ENCODE results near the gene MEP1A.

MEP1A gene

DNA sequence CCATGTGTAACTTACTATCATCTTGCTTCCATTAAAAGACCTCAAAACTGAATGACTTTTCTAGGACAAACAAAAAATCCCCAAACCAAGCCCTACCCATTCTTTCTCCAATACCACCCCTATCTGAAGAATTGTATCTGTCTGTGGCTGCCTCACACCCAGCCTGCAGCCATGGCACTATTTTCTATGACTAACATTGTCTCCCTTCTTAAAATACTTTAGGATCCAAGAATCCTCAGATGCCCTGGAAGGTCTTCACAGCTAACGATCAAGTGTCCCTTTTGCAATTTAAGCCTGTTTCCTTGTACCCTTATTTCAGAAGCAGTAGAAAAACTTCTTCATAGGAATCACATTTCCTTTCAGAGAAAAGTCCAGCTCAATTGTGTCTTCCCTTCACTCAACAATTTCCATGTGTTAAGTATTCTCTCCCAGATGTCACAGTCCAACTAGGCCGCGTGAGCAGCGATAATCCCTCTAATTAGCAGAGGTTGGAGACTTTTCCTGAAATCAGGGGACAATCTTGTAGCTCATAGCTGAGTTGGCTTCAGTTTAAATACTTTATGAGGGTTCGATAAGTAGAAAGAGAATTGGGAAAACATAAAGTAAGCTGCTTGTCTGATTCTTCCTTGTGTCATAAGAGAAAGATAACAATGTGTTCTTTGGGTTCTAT is 5.2 kb upstream of the MEP1A start:
- Mint-ChIP-seq H3K9me3 (no peaks in the 10 kb centered on the region), H3K27me3 (peaks cover 7 to 38% of the 10 kb centered on the region in 2 donors), H3K4me1 (ENCODE audit: low read depth in 2 of 2) (no peaks in the 10 kb centered on the region), H3K4me3 (no peak overlapping the region), H3K27ac (no peak overlapping the region), H3K36me3 (ENCODE audit: insufficient read depth) (no peaks in the 10 kb centered on the region)
- DNase-seq (no peak), ATAC-seq (replicated peaks) (no peak)

- no peaks in the 10 kb centered on the region for H3K4me1 Mint-ChIP-seq (ENCODE audit: low read depth in 2 of 2)
- no peaks in the 10 kb centered on the region for H3K36me3 Mint-ChIP-seq (ENCODE audit: insufficient read depth)
- peaks cover 7 to 38% of the 10 kb centered on the region in 2 donors for H3K27me3 Mint-ChIP-seq
- DNase-seq (no peak), ATAC-seq (replicated peaks) (no peak)
- no peak overlapping the region for H3K27ac Mint-ChIP-seq
- H3K4me3 Mint-ChIP-seq: no peak overlapping the region
- H3K9me3 Mint-ChIP-seq: no peaks in the 10 kb centered on the region
These were observed 4.4 kb upstream of the MEP1A start for GRCh38 chr6:46788791-46789190.

- DNase-seq (no peak), ATAC-seq (replicated peaks) (no peak)
- Mint-ChIP-seq H3K27me3 (peaks cover 7 to 38% of the 10 kb centered on the region in 2 donors), H3K27ac (no peak overlapping the region), H3K4me3 (no peak overlapping the region), H3K9me3 (no peaks in the 10 kb centered on the region), H3K4me1 (ENCODE audit: low read depth in 2 of 2) (no peaks in the 10 kb centered on the region), H3K36me3 (ENCODE audit: insufficient read depth) (no peaks in the 10 kb centered on the region)
These were observed 3.5 kb upstream of the MEP1A start for GRCh38 chr6:46789434-46790354.

GRCh38 chr6:46790355-46790874 is 2.8 kb upstream of the MEP1A start:
- no peak overlapping the region for H3K27ac Mint-ChIP-seq

GRCh38 chr6:46792635-46793034 is 554 bp upstream of the MEP1A start:
- Mint-ChIP-seq H3K4me3 (no peak overlapping the region), H3K36me3 (ENCODE audit: insufficient read depth) (no peaks in the 10 kb centered on the region), H3K4me1 (ENCODE audit: low read depth in 2 of 2) (no peaks in the 10 kb centered on the region), H3K27ac (no peak overlapping the region), H3K9me3 (no peaks in the 10 kb centered on the region), H3K27me3 (peaks cover 24 to 43% of the 10 kb centered on the region in 2 donors)
- ATAC-seq (replicated peaks): no peak
- no peak for DNase-seq

More at GRCh38 chr6:46790355-46790874, 2.8 kb upstream of the MEP1A start:
- no peak overlapping the region for H3K4me3 Mint-ChIP-seq
- H3K4me1 Mint-ChIP-seq (ENCODE audit: low read depth in 2 of 2): no peaks in the 10 kb centered on the region
- H3K36me3 Mint-ChIP-seq (ENCODE audit: insufficient read depth): no peaks in the 10 kb centered on the region
- no peak for DNase-seq
- H3K9me3 Mint-ChIP-seq: no peaks in the 10 kb centered on the region
- no peak for ATAC-seq (replicated peaks)
- peaks cover 14 to 45% of the 10 kb centered on the region in 2 donors for H3K27me3 Mint-ChIP-seq

GRCh38 chr6:46794068-46794467 is 879 bp downstream of the MEP1A start:
- no peak for ATAC-seq (replicated peaks)
- H3K36me3 Mint-ChIP-seq (ENCODE audit: insufficient read depth): no peaks in the 10 kb centered on the region
- H3K4me1 Mint-ChIP-seq (ENCODE audit: low read depth in 2 of 2): no peaks in the 10 kb centered on the region
- no peak overlapping the region for H3K4me3 Mint-ChIP-seq
- no peaks in the 10 kb centered on the region for H3K9me3 Mint-ChIP-seq
- no peak for DNase-seq
- no peak overlapping the region for H3K27ac Mint-ChIP-seq
- peaks cover 19 to 32% of the 10 kb centered on the region in 2 donors for H3K27me3 Mint-ChIP-seq

DNA sequence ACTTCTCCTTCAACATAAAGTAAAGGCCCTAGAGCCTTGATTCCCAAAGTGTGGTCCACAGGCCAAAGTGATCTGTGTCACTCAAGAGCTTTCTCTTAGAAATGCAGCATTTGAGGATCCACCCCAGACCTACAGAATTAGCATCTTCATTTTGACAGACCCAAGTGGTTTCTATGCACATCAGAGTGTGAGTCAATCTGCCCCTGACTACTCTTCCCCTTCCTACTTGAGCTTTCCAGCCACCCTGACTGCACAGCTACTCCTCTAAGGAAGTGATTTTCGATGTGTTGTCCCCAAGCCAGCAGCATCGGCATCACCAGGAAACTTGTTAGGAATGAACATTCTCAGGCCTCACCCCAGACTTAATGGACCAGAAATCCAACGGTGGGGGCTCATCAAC is 2.6 kb downstream of the MEP1A start:
- no peak overlapping the region for H3K27ac Mint-ChIP-seq
- no peaks in the 10 kb centered on the region for H3K9me3 Mint-ChIP-seq
- H3K36me3 Mint-ChIP-seq (ENCODE audit: insufficient read depth): no peaks in the 10 kb centered on the region
- H3K4me1 Mint-ChIP-seq (ENCODE audit: low read depth in 2 of 2): no peaks in the 10 kb centered on the region
- no peak for DNase-seq
- no peak overlapping the region for H3K4me3 Mint-ChIP-seq
- H3K27me3 Mint-ChIP-seq: peaks cover 19 to 22% of the 10 kb centered on the region in 2 donors
- ATAC-seq (replicated peaks): no peak

DNA sequence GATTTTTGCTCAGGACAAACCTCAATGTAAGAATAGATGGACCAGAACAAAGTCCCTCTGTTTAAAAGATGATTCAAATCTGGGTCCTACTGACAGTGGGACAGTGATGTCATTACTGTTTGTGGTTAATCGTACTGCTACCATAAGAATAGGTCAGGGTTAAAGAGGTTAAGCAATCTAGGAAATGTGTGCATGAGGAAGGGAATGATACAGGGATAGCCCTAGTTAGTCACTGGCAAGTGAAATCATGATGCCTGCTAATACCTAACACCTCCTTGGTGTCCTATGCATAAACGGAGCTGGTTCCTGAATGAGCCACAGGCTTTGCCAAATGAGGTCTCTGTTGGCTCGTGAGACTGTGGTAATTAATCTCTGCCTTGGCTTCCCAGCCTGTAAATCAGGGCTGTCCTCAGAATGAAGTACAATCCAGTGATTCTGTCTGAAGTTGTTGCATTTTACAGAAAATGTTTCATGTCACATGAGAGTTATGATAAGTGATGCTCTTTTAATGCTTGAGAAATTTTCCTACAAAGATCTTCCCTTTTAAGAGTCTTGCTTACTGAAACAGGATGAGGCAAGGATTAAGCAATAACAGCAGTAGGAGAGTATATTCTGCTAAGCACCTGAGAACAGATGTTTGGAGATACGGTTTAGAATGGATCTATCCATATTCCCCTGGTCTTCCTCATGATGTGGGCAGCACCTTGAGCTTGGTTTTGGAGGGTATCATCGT is 3.8 kb downstream of the MEP1A start:
- ATAC-seq (replicated peaks) (no peak), DNase-seq (no peak)
- Mint-ChIP-seq H3K36me3 (ENCODE audit: insufficient read depth) (no peaks in the 10 kb centered on the region), H3K4me1 (ENCODE audit: low read depth in 2 of 2) (no peaks in the 10 kb centered on the region), H3K27ac (no peak overlapping the region), H3K9me3 (no peaks in the 10 kb centered on the region), H3K27me3 (peaks cover 19 to 22% of the 10 kb centered on the region in 2 donors), H3K4me3 (no peak overlapping the region)

DNA sequence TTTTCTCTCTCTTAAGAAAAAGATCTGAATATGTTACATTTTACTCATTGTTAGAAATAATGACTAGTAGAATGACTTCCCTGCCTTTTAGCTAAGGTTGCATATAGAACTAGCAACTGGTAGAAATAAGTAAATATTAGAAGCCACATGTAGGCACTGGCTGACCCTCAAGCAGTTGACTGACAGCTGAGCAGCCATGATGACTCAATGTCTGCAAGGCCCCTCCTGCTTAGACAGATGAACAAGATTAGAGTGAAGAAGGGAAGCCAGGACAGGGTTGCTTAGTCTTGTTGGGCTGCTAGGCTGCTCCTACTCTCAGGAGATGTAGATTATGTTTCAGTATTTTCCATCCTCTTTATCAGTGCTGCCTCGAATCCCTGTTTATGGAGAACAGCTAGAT is 6.5 kb downstream of the MEP1A start:
- peaks cover 22 to 25% of the 10 kb centered on the region in 2 donors for H3K27me3 Mint-ChIP-seq
- no peaks in the 10 kb centered on the region for H3K9me3 Mint-ChIP-seq
- no peak overlapping the region for H3K27ac Mint-ChIP-seq
- no peaks in the 10 kb centered on the region for H3K36me3 Mint-ChIP-seq (ENCODE audit: insufficient read depth)
- H3K4me1 Mint-ChIP-seq (ENCODE audit: low read depth in 2 of 2): no peaks in the 10 kb centered on the region
- H3K4me3 Mint-ChIP-seq: no peak overlapping the region
- no peak for DNase-seq
- no peak for ATAC-seq (replicated peaks)

- Mint-ChIP-seq H3K4me1 (ENCODE audit: low read depth in 2 of 2) (no peaks in the 10 kb centered on the region), H3K27ac (no peak overlapping the region), H3K27me3 (peaks cover 29 to 39% of the 10 kb centered on the region in 2 donors), H3K9me3 (peaks cover 0 to 5% of the 10 kb centered on the region in 2 donors), H3K4me3 (no peak overlapping the region), H3K36me3 (ENCODE audit: insufficient read depth) (no peaks in the 10 kb centered on the region)
- ATAC-seq (replicated peaks) (no peak), DNase-seq (no peak)
These were observed 15.6 kb downstream of the MEP1A start for GRCh38 chr6:46808806-46809205.

- DNase-seq (no peak), ATAC-seq (replicated peaks) (no peak)
- Mint-ChIP-seq H3K27me3 (peaks cover 43 to 44% of the 10 kb centered on the region in 2 donors), H3K9me3 (peaks cover 0 to 5% of the 10 kb centered on the region in 2 donors), H3K4me1 (ENCODE audit: low read depth in 2 of 2) (no peaks in the 10 kb centered on the region), H3K36me3 (ENCODE audit: insufficient read depth) (no peaks in the 10 kb centered on the region), H3K27ac (no peak overlapping the region), H3K4me3 (no peak overlapping the region)
These were observed 21.9 kb downstream of the MEP1A start for GRCh38 chr6:46815130-46815529.

DNA sequence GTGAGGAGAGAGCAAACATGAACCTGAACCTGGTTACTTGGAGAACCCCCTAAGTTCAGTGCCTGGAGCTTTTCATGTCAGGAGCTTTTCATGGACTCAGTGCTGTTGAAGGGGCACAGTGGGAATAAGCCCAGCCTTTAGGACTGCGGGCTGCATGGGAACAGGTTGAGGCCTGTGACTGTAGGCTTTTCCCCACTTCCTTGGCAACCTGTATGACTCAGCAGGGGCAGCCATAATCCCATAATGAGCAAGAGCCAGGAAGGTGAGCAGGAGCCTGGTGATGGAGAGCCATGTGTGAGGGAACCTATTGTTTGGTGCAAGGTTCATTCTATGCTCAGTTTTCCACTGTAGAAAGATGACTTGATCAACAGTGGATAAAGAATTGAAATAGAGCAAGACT is 23.4 kb downstream of the MEP1A start:
- no peaks in the 10 kb centered on the region for H3K36me3 Mint-ChIP-seq (ENCODE audit: insufficient read depth)
- H3K27me3 Mint-ChIP-seq: peaks cover 28 to 31% of the 10 kb centered on the region in 2 donors
- ATAC-seq (replicated peaks) (no peak), DNase-seq (no peak)
- H3K27ac Mint-ChIP-seq: no peak overlapping the region
- no peaks in the 10 kb centered on the region for H3K4me1 Mint-ChIP-seq (ENCODE audit: low read depth in 2 of 2)
- peaks cover 0 to 5% of the 10 kb centered on the region in 2 donors for H3K9me3 Mint-ChIP-seq
- H3K4me3 Mint-ChIP-seq: no peak overlapping the region

DNA sequence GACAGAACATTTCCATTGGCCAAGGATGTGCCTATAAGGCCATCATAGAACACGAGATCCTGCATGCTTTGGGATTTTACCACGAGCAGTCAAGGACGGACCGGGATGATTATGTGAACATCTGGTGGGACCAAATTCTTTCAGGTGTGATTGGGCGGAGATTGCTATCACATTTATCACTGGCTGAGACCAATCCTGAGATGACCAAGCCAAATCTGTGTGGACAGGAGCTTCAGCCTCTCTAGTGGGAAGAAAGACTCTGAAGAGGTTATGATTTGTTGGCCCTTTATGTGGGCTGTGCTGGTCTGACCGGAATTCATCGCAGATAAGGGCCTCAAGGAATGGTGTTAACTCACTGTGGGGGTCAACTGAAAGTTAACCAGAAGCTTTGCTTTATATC is 26.4 kb downstream of the MEP1A start:
- no peaks in the 10 kb centered on the region for H3K36me3 Mint-ChIP-seq (ENCODE audit: insufficient read depth)
- peaks cover 13 to 17% of the 10 kb centered on the region in 2 donors for H3K27me3 Mint-ChIP-seq
- no peaks in the 10 kb centered on the region for H3K4me1 Mint-ChIP-seq (ENCODE audit: low read depth in 2 of 2)
- DNase-seq: no peak
- no peak overlapping the region for H3K27ac Mint-ChIP-seq
- H3K9me3 Mint-ChIP-seq: no peaks in the 10 kb centered on the region
- ATAC-seq (replicated peaks): no peak
- no peak overlapping the region for H3K4me3 Mint-ChIP-seq

Data from effector memory CD8-positive, alpha-beta T cell (primary cell).